ENCODE measurements around the gene AGBL4.

Gene AGBL4

DNA sequence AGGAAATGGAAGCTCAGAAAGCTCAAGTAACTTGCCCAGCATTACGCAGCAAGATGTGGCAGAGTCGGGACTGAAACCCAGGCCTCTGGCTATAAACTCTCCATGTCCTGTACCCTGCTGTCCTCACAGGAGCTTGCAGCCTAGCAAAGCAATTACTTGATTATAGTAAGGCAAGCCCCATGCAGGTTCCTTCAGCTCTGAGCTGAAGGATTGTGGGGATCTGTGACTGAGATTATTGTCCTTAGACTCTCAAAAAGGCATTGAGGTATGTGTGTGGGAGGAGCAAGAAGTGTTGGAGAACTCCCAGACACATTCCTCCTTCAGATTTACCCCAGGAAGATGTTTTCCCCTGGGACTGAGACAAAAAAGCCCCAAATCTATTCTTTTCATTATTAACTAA lies 1427.7 kb downstream of the AGBL4 start:
- DNase-seq (ENCODE audit: low read depth, low spot score): no peak

- DNase-seq (ENCODE audit: low read depth, low spot score): no peak
Observed at GRCh38 chr1:48595613-48596012, 1428.1 kb downstream of the AGBL4 start.

DNA sequence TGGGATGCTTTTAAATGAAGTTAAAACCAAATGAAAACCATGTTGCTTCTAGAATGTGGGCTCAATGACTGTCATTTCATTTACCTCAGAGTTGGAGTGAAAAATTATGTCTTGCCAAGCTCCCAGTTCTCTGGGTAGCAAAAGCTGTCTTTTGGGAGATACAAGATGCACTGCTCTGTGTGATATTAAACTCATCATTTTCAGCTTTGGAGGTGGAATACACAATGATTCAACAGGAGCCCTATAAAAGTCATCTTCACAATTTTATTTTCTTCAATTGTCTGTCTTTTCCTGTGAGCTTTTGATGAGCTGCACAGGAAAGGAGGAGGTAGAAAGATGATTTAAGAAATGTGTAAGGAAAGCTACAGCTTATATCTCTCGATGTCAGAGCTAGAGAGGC lies 1431.4 kb downstream of the AGBL4 start:
- no peak for DNase-seq (ENCODE audit: low read depth, low spot score)

DNA sequence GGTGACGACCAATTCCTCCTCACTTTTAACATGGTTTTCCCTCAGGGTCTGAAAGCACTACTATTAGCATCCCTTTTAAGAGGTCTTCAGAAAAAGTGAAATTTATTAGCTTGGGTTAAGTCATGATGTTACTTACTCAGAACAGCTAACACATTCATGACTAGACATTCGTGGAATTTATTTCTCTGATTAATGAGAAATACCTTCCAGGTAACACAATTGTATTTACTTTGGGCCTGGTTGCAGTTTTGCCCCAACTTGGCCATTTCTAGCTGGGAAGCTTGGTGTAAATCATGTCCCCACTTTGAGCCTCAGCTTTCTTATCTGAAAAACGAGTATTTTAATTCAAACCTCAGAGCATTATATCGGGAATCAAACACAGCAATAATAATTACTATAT lies 1432.6 kb downstream of the AGBL4 start:
- DNase-seq (ENCODE audit: low read depth, low spot score): no peak

- DNase-seq (ENCODE audit: low read depth, low spot score): no peak
Observed at GRCh38 chr1:48588061-48588460, 1435.7 kb downstream of the AGBL4 start.

GRCh38 chr1:48582408-48582807 lies 1441.3 kb downstream of the AGBL4 start:
- DNase-seq (ENCODE audit: low read depth, low spot score): no peak

DNA sequence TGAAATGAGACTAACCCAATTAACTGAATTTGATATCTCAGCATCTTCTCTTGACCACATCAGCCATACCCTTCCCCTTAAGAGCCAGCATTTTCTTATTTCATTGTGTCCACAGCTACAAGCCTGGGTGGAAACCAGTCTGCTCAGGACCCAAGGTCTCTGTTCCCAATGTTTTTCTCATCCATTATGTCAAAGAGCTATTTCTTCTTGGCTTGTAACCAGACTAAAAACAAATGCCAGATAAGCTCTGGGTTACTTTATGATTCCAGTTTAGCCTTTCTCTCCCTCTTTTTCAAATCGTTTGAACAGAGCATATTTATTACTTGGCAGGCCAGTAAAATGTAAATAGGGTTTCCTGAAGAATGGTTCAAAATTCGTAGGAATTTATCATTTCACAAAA lies 1442.5 kb downstream of the AGBL4 start:
- DNase-seq (ENCODE audit: low read depth, low spot score): no peak

GRCh38 chr1:48576565-48576964 lies 1447.2 kb downstream of the AGBL4 start:
- DNase-seq (ENCODE audit: low read depth, low spot score): no peak

DNA sequence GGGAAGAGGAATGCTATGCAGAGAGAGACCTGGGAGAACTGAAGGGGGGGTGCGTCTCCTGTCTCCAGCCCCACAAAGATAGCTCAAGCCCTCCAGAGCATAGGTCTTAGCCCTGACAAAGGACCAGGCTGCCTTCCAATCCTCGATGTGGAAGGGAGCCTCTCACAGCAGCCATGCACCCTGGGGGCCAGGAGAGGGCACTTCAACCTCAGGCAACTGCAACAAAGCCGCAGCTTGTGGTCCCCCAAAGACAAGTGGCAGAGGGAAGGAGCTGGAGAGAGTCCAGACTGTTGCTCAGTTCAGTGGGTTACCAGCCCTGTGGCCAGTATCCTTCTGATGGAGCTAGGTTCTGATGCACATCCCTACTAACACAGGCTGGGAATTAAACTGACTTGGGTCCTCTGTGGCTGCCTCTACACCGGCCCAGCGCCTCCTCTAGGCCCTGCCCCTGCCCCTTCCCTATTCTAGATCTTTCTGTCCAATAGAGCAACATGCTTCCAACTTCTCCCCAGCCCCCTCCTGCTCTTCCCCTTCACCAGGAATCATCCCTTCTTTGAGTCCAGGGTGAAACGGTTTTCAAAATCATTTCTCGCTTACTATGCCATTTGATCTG lies 1451.0 kb downstream of the AGBL4 start:
- DNase-seq (ENCODE audit: low read depth, low spot score): peak; percentile 15

GRCh38 chr1:48572134-48572533 lies 1451.6 kb downstream of the AGBL4 start:
- DNase-seq (ENCODE audit: low read depth, low spot score): no peak

GRCh38 chr1:48571303-48571987 lies 1452.3 kb downstream of the AGBL4 start:
- DNase-seq (ENCODE audit: low read depth, low spot score): no peak

GRCh38 chr1:48570568-48570967 lies 1453.2 kb downstream of the AGBL4 start:
- DNase-seq (ENCODE audit: low read depth, low spot score): no peak

GRCh38 chr1:48568501-48568900 lies 1455.3 kb downstream of the AGBL4 start:
- DNase-seq (ENCODE audit: low read depth, low spot score): no peak

GRCh38 chr1:48566492-48566891 lies 1457.3 kb downstream of the AGBL4 start:
- DNase-seq (ENCODE audit: low read depth, low spot score): no peak

GRCh38 chr1:48563021-48563420 lies 1460.7 kb downstream of the AGBL4 start:
- DNase-seq (ENCODE audit: low read depth, low spot score): no peak

DNA sequence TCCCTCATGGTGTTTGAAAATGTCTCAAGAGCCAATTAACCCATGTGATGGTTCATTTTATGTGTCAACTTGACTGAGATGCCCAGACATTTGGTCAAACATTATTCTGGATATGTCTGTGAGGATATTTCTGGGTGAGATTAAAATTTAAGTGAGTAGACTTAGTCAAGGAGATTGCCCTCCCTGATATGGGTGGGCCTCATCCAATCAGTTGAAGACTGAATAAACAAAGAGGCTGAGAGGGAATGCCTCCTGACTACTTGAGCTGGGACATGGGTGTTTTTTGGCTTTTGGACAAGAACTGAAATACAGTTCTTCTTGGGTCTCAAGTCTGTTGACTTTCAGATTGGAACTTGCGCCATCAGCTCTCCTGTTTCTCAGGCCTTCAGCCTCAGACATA lies 1462.3 kb downstream of the AGBL4 start:
- DNase-seq (ENCODE audit: low read depth, low spot score): no peak

- DNase-seq (ENCODE audit: low read depth, low spot score): no peak
Observed at GRCh38 chr1:48560577-48560976, 1463.2 kb downstream of the AGBL4 start.

GRCh38 chr1:48560116-48560515 lies 1463.6 kb downstream of the AGBL4 start:
- no peak for DNase-seq (ENCODE audit: low read depth, low spot score)

DNA sequence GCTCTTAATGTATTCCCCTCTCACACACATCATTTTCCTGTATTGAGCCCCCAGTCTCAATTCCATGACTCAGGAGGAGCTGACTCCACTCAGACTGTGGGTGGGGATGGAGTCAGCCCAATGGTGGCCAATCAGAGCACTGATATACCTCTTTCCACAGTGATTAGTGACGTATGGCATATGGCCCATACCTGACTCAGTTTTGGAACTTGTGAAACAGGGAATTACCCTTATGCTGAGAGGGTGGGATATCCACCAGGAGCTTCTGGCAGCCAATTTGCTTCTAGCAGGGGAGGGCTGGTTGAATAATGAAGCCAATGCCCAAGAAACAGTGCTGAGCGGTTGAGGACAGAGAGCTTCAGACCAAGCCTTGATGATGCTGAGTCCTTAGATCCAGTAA lies 1465.4 kb downstream of the AGBL4 start:
- DNase-seq (ENCODE audit: low read depth, low spot score): no peak

GRCh38 chr1:48556186-48556850 lies 1467.4 kb downstream of the AGBL4 start:
- DNase-seq (ENCODE audit: low read depth, low spot score): no peak

DNA sequence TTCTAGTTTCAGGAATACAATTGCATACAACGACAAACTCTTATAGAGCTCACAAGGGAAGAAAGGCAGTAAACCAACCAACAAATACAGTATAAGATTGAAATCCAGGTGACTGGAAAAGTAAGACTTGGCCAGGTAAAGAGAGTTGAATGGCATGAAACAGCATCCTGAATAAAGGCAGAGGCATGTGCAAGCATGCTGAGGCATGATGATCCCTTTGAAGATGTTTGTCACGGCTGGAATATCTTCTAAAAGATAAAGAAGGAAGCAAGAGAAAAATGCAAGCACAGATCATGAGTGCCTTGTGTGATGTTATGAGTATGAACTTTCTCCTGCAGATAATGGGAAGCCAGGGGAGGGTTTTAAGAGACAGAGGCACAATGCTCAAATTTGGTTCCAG lies 1468.5 kb downstream of the AGBL4 start:
- DNase-seq (ENCODE audit: low read depth, low spot score): no peak

GRCh38 chr1:48552903-48553606 lies 1470.7 kb downstream of the AGBL4 start:
- DNase-seq (ENCODE audit: low read depth, low spot score): no peak

- no peak for DNase-seq (ENCODE audit: low read depth, low spot score)
Observed at GRCh38 chr1:48552420-48552819, 1471.3 kb downstream of the AGBL4 start.
